GM12891 (cell line): ENCODE results near the gene ITGBL1.

Source experiments
- DNase-seq: peaks from one replicate; pipeline ENCODE4 v3.0.0; 2011; ENCODE audit warnings: low spot score; ENCODE audit not compliant: insufficient read length
- FAIRE-seq: peaks from 2 replicates; lab custom pipeline; 2011; peaks lifted over from hg19 to GRCh38; lab: Jason Lieb, UNC
- PAX5 ChIP-seq: IDR thresholded peaks from 2 replicates; pipeline ENCODE4 v1.6.1; 2011; ENCODE audit warnings: low read length, moderate library complexity, mild to moderate bottlenecking; ENCODE audit not compliant: insufficient read depth, severe bottlenecking
- POLR2A ChIP-seq: IDR thresholded peaks from 2 replicates; pipeline ENCODE4 v1.6.1; 2011; ENCODE audit warnings: low read depth, low read length, control low read depth
- POLR2AphosphoS5 ChIP-seq: IDR thresholded peaks from 2 replicates; pipeline ENCODE4 v1.6.1; 2011; ENCODE audit warnings: low read depth, low read length, control low read depth
- POU2F2 ChIP-seq: IDR thresholded peaks from 2 replicates; pipeline ENCODE4 v1.6.1; 2011; ENCODE audit warnings: low read depth, mild to moderate bottlenecking, control low read depth, low read length, moderate library complexity
- SPI1 ChIP-seq: IDR thresholded peaks from 2 replicates; pipeline ENCODE4 v1.6.1; 2011; ENCODE audit warnings: low read depth, low read length, control low read depth
- TAF1 ChIP-seq: IDR thresholded peaks from 2 replicates; pipeline ENCODE4 v1.6.1; 2011; ENCODE audit warnings: low read depth, low read length, control low read depth

The ITGBL1 gene

DNA sequence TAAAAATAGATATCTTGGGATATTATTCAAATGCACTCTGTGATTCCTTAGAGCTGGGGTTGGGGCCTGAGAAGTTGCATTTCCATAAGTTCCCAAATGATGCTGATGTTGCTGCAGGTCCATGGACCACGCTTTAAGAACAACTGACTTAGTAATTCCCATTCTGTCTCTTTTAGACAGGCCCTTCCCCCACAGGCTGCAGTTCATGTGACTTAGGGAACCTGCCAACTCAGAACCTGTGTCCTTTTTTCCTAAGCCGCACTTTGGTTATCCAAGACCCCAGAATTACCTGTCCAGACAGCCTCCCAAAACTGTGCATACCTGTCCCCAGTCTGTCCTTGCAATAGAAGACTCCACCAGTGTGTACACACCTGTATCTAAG, 1.7 kb upstream of the ITGBL1 start:
- no peak for FAIRE-seq
- TF ChIP-seq TAF1 (no peak), POLR2AphosphoS5 (no peak), POU2F2 (no peak)
- DNase-seq: no peak

DNA sequence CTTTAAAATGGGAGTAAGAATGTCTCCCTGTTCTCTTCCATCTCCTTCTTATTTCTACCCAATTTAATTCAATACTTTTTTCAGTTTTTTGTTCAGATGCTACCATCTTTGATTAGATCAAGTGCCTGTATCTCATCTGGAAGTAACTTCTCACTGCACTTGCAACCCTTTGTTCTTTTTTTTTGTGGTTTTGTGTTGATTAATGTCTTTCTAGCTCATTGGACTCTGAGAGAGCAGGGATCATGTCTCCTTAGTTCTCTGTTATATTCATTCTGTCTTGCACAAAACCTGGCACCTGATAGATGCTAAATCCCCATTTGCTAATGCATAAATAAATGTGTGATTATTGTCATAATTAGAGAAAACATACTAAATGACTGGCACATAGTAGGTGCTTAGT, 834 bp upstream of the ITGBL1 start:
- TF ChIP-seq TAF1 (no peak), POLR2AphosphoS5 (no peak), POU2F2 (no peak)
- FAIRE-seq (no peak), DNase-seq (no peak)

GRCh38 chr13:101453784-101454201, 1.3 kb downstream of the ITGBL1 start:
- TF ChIP-seq POLR2A (no peak), POLR2AphosphoS5 (no peak), SPI1 (no peak), PAX5 (no peak)
- DNase-seq: no peak
- no peak for FAIRE-seq

GRCh38 chr13:101454767-101455166, 2.3 kb downstream of the ITGBL1 start:
- no peak for DNase-seq
- no peak for FAIRE-seq
- TF ChIP-seq SPI1 (no peak), POU2F2 (no peak), TAF1 (no peak), POLR2AphosphoS5 (no peak), POLR2A (no peak), PAX5 (no peak)

- FAIRE-seq (no peak), DNase-seq (no peak)
- TF ChIP-seq POLR2A (no peak), PAX5 (no peak), TAF1 (no peak)
Measured at GRCh38 chr13:101455863-101456262, 3.4 kb downstream of the ITGBL1 start.

DNA sequence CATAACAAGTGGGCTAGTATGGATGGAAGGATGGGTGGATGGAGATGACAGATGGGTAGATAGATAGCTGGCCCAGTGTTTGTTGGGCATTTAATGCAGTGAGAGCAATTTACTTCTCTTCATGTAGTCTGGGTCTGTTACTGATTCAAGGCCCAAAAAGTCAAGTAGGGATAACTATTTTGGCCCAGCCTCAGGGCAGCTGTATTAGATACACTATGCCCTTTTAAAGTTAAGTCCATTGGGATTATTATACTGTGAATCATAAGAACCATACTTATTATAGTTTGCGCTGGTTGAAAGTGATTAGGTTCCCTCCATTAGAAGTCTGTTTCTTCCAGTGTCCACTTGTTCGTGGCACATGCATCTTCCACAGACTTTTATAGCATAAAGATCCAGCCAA, 4.7 kb downstream of the ITGBL1 start:
- FAIRE-seq (no peak), DNase-seq (no peak)
- TF ChIP-seq POLR2A: no peak
- TF ChIP-seq TAF1: no peak
- TF ChIP-seq PAX5: no peak
- TF ChIP-seq SPI1: no peak
- TF ChIP-seq POLR2AphosphoS5: no peak
- TF ChIP-seq POU2F2: no peak

GRCh38 chr13:101465877-101466276, 13.4 kb downstream of the ITGBL1 start:
- TF ChIP-seq POLR2A: no peak
- TF ChIP-seq PAX5: no peak
- TF ChIP-seq TAF1: no peak
- no peak for TF ChIP-seq POU2F2
- TF ChIP-seq POLR2AphosphoS5: no peak
- no peak for TF ChIP-seq SPI1
- FAIRE-seq (no peak), DNase-seq (no peak)

GRCh38 chr13:101467415-101467814, 14.9 kb downstream of the ITGBL1 start:
- DNase-seq: no peak
- FAIRE-seq: no peak
- no peak for TF ChIP-seq TAF1
- TF ChIP-seq SPI1: no peak
- TF ChIP-seq POU2F2: no peak
- TF ChIP-seq PAX5: no peak
- no peak for TF ChIP-seq POLR2A
- no peak for TF ChIP-seq POLR2AphosphoS5

- FAIRE-seq (no peak), DNase-seq (no peak)
- TF ChIP-seq POLR2AphosphoS5: no peak
- no peak for TF ChIP-seq POLR2A
- no peak for TF ChIP-seq TAF1
- TF ChIP-seq PAX5: no peak
- no peak for TF ChIP-seq SPI1
- no peak for TF ChIP-seq POU2F2
Measured at GRCh38 chr13:101473458-101473857, 21.0 kb downstream of the ITGBL1 start.

- FAIRE-seq: no peak
- TF ChIP-seq TAF1 (no peak), PAX5 (no peak), POLR2A (no peak), POU2F2 (no peak)
- no peak for DNase-seq
Measured at GRCh38 chr13:101474419-101474957, 22.0 kb downstream of the ITGBL1 start.

GRCh38 chr13:101475536-101475935, 23.1 kb downstream of the ITGBL1 start:
- no peak for DNase-seq
- FAIRE-seq: no peak
- TF ChIP-seq PAX5: no peak
- TF ChIP-seq TAF1: no peak
- TF ChIP-seq SPI1: no peak
- no peak for TF ChIP-seq POU2F2
- no peak for TF ChIP-seq POLR2AphosphoS5
- no peak for TF ChIP-seq POLR2A
